GM18861 (cell line): Measurements from ENCODE around the gene SCTR.

Experiments used
- ATAC-seq: cut with Tn5 transposase; IDR thresholded peaks from one replicate; pipeline ENCODE4 v1.9.1; 2021; ENCODE audit not compliant: unreplicated experiment

The SCTR gene

DNA sequence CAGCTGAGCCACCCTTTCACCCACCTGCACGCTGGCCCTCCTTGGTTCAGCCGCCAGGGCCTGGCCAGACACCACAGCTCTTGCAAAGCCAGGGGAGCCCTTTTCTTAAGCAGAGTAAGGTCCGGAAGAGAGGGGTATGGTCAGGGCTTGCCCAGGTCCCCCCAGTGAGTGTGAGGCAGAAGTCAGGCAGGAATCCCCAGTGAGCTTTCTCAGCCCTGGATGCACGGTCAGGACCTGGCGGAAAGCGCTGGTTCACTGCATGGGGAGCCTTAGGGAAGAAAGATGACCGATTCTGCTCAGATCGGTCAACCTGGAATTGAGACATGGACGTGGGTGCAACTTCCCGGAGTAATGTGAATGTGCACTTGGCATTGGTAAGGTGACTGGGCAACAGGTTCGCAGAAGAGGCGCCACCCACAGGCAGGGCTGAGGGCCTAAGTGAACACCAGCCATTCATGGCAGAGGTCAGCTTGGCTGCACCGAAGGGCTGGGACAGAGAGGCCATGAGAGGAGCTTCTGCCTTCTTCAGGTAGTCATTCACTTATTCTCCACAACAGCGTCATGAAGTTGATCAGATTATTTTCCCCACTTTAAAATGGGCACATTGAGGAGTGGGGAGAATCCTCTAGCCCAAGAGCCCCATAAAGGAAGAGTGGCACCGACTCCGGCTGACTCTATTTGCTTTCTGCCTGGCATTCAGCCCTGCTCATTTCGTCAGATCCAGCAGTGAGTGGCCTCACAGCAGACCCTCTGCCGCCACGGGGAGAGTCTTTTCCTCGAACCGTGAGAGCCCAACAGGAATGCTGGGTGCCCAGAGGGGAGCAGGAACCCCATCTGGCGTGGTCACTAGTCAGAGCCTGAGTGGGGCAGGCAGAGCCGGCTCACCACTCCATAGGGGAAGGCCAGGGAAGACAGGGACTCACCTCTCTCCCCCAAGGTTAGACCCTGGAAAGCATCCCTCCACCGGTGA is 35.8 kb downstream of the SCTR start:
- ATAC-seq = peak; percentile 0

DNA sequence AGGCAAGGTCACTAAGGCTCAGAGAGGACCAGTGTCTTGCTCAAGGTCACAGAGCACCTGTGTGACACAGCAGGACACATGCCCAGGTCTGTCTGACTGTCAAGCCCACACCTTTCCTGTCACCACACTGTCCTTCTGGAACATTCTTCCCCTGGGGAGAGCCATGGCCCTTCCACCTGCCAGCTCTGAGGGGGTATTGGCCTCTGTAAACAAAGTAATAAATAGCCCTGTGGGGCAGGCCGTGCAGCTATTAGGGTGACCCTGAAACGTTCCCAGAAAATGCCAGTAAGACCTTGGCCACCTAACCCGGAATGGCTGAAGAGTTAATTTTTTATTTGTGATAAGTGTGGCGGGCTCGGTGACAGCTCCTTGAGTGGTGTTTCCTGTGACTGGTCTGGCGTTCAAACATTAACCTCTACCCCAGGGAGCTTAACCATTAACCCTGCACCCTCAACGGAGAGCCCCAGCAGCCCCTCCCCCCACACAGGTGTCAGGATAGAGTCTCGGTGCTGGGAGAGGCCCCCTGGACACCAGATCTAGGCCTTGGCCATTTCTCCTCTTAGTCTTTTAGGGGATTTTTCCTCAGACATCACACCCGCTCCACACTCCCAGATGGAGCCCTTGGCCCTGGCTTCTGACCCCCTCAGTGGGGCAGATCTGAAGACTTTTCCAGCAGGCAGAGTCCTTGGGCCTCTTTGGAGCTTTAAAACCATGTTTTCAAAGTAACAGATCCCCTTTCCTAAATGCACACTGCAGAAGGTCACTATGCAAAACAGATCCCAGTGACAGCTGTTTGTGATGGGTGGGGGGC is 36.6 kb downstream of the SCTR start:
- ATAC-seq = peak; percentile 91

- no peak for ATAC-seq
Measured at GRCh38 chr2:119486886-119487285, 37.4 kb downstream of the SCTR start.

- ATAC-seq = no peak
Measured at GRCh38 chr2:119486196-119486827, 38.0 kb downstream of the SCTR start.

GRCh38 chr2:119485336-119486110 is 38.8 kb downstream of the SCTR start:
- no peak for ATAC-seq

DNA sequence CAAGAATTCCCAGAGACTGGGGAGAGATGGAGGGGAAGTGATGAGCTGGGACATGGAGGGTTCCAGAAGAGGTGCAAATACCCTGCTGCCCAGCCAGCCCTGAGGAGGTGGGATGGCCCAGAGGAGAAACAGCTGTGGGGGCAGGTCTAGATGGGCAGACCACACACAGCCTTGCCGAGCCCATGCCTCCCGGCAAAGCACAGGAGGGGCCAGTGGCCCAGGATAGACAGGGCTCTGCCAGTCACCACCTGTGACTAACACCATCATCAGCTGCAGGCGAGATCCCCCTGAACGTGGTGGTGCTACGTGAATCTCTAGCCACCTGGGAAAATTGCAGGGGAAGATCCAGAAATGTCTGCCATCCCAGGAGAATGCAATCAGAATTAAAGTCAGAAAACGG is 39.4 kb downstream of the SCTR start:
- no peak for ATAC-seq

DNA sequence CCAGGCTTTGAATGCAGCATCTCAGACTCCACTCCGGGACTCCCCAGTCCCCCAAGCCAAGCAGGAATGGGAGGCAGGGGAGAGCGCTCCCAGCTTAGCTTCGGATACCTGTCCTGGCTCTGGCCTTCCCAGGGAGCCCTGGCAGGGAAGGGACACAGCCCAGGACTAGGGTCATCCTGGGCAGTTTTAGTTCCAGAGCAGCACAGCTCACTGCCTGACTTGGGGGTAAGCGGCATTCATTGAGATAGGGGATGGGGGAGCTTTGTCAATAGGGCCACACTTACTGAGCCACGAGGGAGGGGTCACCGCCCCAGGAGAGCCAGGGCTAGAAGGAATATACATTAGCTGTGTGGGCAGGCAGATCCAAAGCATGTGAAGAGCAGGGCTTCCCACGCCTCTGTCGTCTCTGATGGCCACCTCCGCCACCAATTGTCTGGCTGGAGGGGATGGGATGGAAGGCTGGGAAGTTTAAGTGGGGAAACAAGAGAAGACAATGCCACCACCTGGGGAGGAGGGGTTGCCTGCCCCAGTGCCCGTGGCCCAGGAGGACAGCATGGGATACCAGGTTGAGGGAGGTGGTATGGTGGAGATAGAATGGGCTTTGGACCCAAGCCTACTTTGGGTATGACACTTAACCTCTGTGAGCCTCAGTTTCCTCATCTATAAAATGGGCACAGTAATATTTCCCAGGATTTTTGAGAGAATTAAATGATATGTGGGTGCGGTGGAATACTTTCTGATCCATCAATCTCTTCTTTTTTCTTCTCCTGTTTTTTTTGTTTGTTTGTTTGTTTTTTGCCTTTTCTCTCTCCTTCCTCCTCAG is 40.2 kb downstream of the SCTR start:
- no peak for ATAC-seq

GRCh38 chr2:119483395-119483753 is 40.9 kb downstream of the SCTR start:
- no peak for ATAC-seq

DNA sequence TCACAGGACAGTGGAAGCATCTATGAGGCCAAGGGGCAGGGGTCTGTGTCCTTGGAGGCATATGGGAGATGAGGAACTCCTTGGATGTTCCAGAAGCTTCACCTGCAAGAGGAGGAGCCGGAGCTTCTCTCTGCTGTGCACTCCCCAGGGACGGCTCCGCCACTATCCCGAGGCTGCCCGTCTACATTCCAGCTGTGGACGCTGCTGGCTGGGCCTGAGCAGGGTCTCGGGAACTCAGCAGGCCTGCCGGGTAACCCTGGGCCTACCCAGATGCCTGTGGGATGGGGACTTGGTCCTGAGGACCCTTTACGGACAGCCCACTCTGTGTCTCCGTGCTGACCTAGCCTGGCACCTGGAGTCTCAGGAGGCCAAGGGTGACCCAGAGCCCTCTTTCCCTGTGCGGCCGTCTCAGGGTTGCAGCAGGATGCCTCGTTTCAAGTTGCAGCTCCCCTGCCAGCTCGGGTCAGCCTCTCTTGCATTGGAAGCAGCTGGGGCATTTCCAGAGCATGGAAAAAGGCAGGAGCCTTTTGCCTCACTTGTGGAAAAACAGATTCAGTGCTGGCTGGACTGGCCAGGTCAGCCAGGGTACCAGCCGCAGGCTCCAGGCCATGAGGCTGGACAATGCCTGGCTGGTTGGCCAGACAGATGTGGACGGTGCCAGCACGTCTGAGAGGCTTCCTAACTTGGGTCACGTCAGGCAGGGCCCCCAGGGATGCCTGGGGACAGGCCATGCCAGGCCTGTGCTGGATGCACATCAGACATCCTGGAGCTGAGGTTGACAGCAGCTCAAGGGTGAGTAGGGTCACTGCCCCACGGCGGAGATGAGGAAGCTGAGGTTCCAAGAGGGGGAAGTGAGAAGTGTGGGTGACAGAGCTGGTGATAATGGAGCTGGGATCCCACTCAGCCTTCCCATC is 41.5 kb downstream of the SCTR start:
- no peak for ATAC-seq

DNA sequence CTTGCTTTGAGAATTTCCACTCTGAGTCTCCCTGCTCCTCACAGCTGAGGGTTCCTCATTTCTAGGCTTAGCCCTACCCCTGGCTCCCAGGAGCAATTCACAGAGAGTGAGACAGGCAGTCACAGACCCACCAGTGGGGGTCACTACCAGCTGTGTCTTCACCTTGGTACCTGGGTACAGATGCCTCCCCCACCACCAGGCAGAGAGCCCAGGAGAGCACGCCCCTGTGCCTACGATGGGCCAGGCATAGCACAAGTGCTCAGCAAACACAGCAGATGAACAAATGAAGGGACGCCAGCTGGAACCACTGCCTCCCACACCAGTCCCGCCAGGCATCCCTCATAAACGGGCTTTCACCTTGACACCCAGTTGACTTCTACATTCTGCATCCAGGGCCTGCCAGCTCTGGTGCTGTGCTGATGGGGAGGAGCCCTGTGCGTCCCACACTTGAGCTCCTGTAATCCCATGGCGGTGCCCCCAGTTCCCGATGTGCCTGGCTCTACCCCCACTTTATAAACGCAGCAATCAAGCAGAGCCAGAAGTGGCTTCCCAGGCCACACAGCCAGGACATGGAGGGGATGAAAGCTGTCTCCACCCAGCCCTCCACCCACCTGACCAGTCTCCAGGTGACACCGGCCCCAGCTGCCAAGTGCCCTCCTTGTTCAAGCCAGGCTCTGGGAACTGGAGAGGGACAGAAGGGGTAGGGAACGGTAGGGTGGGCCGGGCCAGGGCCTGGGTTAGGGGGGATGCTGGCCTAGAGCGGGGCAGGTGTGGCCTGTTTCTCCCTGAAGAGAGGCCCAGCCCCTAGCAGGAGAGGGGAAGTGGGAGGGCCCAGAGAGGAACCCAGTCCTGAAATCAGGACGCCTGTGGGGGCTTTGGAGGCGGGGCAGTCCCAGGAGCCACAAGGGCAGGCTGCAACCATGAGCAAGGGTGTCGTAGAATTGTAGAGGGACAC is 42.5 kb downstream of the SCTR start:
- ATAC-seq = no peak

GRCh38 chr2:119480718-119481142 is 43.6 kb downstream of the SCTR start:
- ATAC-seq = no peak

- ATAC-seq = no peak
Measured at GRCh38 chr2:119480184-119480583, 44.1 kb downstream of the SCTR start.

- no peak for ATAC-seq
Measured at GRCh38 chr2:119478978-119479295, 45.3 kb downstream of the SCTR start.

GRCh38 chr2:119478188-119478977 is 45.9 kb downstream of the SCTR start:
- ATAC-seq = no peak

DNA sequence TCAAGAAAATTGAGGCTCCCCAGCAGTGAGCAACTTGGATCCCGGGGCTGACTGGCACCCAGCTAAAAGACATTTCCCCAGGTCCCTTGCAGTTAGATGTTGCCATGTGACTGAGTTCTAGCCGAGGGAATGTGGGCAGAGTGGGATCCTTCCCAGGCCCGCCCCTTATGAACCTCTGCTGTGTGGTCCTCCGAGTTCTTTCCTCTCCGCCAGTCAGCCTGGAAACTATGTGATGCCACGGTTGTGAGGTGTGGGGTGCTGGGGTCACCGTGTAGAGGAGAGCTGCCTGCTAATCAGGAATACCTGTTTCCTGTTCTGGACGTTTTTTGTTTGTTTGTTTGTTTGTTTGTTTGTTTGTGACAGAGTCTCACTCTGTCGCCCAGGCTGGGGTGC is 47.2 kb downstream of the SCTR start:
- ATAC-seq = no peak

DNA sequence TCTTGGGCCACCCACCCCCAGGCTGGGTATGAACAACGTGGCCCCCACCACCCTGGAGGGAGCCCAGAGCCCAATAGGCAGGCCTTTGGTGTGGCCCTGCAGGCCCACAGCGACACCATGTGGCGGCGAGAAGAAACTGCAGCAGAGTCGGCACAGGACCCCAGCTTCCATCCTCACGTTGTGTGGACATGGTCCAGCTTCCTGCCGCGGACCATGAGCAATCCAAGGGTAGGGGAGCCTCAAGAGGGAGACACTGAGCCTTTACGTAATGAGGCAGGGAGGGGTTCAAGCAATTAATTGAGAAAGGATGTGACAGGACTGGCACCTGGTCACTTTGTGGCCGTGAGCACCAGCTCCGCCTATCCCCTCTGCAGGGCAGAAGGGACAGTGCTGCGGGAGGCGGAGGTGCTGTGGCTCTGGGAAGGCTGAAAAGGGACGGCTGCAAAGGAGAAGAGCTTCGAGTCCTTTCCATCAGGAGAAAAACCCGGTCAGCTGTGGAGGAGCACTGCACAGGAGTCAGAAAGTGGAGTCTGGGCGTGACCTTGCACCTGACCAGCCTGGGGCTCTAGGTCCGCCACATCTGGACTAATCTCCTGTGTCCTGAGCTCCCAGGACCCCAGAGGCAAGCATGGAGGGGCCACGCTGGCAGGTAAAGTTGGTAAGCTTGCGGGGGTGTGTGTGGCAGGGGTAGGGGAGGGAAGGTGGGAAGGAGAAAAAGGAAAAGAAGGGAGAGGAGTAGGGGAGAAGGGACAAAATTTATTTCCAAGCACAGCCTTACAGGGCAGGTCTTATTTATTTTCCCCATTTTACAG is 47.8 kb downstream of the SCTR start:
- peak; percentile 59 for ATAC-seq
